HEK293 (cell line): Measurements from ENCODE around the gene LDB2.

Experiments used
- CTCF ChIA-PET: fragments of 350-600 bp; formaldehyde crosslinking; extraction: SDS; loops from one replicate; lab custom pipeline; 2021; ENCODE audit warnings: antibody characterized with exemption; lab: Yijun Ruan, JAX
- POLR2A ChIA-PET: fragments of 300-600 bp; formaldehyde crosslinking; extraction: SDS; loops from one replicate; lab custom pipeline; 2020; ENCODE audit warnings: antibody characterized with exemption, inconsistent platforms; lab: Yijun Ruan, JAX
- H3K27ac ChIP-seq: fragments of 200-500 bp; sonication (Bioruptor generic); 2 replicates; pipeline ENCODE4 v1.5.1; 2014; ENCODE audit warnings: low read depth, low read length, control low read depth, inconsistent platforms; ENCODE audit errors: extremely low read depth
- H3K36me3 ChIP-seq, 2 experiments: fragments of 200-500 bp in 1 of 2; sonication (Bioruptor generic) in 1 of 2; 1 replicate in 1 of 2; 2 replicates in 1 of 2; pipeline ENCODE4 v1.5.1; 2014 to 2017; ENCODE audit warnings: inconsistent platforms in 2 of 2, low read length in 2 of 2; ENCODE audit not compliant: control insufficient read depth in 2 of 2, insufficient read depth in 1 of 2
- H3K4me1 ChIP-seq: fragments of 200-500 bp; sonication (Bioruptor generic); 2 replicates; pipeline ENCODE4 v1.5.1; 2014; ENCODE audit warnings: mild to moderate bottlenecking, low read length, inconsistent platforms; ENCODE audit not compliant: control insufficient read depth, insufficient read depth
- H3K4me3 ChIP-seq: 2 replicates; pipeline ENCODE4 v1.5.1; 2011; ENCODE audit warnings: low read depth, mild to moderate bottlenecking, control low read depth, low read length, moderate library complexity
- H3K9me3 ChIP-seq: fragments of 200-500 bp; sonication (Bioruptor generic); 2 replicates; pipeline ENCODE4 v1.5.1; 2014; ENCODE audit warnings: low read depth, low read length, inconsistent platforms; ENCODE audit not compliant: control insufficient read depth, insufficient read depth
- GLIS2 ChIP-seq: fragments of 450-650 bp; formaldehyde crosslinking; IDR thresholded peaks from 2 replicates; pipeline ENCODE4 v1.5.1; 2016; ENCODE audit warnings: missing biosample characterization, missing genetic modification characterization
- KLF1 ChIP-seq: fragments of 450-650 bp; formaldehyde crosslinking; IDR thresholded peaks from 2 replicates; pipeline ENCODE4 v1.5.1; 2016; ENCODE audit warnings: missing biosample characterization, missing genetic modification characterization
- KLF17 ChIP-seq: fragments of 450-650 bp; formaldehyde crosslinking; IDR thresholded peaks from 2 replicates; pipeline ENCODE4 v1.5.1; 2016; ENCODE audit warnings: missing biosample characterization, missing genetic modification characterization
- MEIS1 ChIP-seq: sonication (generic); formaldehyde crosslinking; IDR thresholded peaks from 2 replicates; pipeline ENCODE4 v1.8.1; 2022; ENCODE audit warnings: missing genetic modification reagents, mild to moderate bottlenecking, borderline replicate concordance
- PATZ1 ChIP-seq: fragments of 450-650 bp; formaldehyde crosslinking; IDR thresholded peaks from 2 replicates; pipeline ENCODE4 v1.5.1; 2016; ENCODE audit warnings: missing biosample characterization, missing genetic modification characterization
- PRDM2 ChIP-seq: fragments of 450-650 bp; formaldehyde crosslinking; IDR thresholded peaks from 2 replicates; pipeline ENCODE4 v1.5.1; 2016; ENCODE audit warnings: missing biosample characterization, missing genetic modification characterization, borderline replicate concordance
- ZIC2 ChIP-seq: fragments of 450-650 bp; formaldehyde crosslinking; IDR thresholded peaks from 2 replicates; pipeline ENCODE4 v1.5.1; 2016; ENCODE audit warnings: missing biosample characterization, missing genetic modification characterization
- ZNF138 ChIP-seq: fragments of 450-650 bp; formaldehyde crosslinking; IDR thresholded peaks from 2 replicates; pipeline ENCODE4 v1.5.1; 2016; ENCODE audit warnings: missing biosample characterization, missing genetic modification characterization, borderline replicate concordance
- ZNF175 ChIP-seq: fragments of 450-650 bp; formaldehyde crosslinking; IDR thresholded peaks from 2 replicates; pipeline ENCODE4 v1.5.1; 2016; ENCODE audit warnings: missing biosample characterization, missing genetic modification characterization
- ZNF221 ChIP-seq: fragments of 450-650 bp; formaldehyde crosslinking; IDR thresholded peaks from 2 replicates; pipeline ENCODE4 v1.5.1; 2017; ENCODE audit warnings: missing biosample characterization, missing genetic modification characterization, borderline replicate concordance
- ZNF248 ChIP-seq: fragments of 450-650 bp; formaldehyde crosslinking; IDR thresholded peaks from 2 replicates; pipeline ENCODE4 v1.5.1; 2017; ENCODE audit warnings: missing biosample characterization, missing genetic modification characterization
- ZNF274 ChIP-seq, 2 experiments: fragments of 200-500 bp in 1 of 2; fragments of 450-650 bp in 1 of 2; sonication (Bioruptor generic) in 1 of 2; formaldehyde crosslinking in 1 of 2; IDR thresholded peaks; 2 replicates each; pipeline versions ENCODE4 v1.5.1 to v1.6.1; 2014 to 2016; ENCODE audit warnings: borderline replicate concordance in 1 of 2, inconsistent platforms in 1 of 2, low read length in 1 of 2, missing biosample characterization in 1 of 2, missing genetic modification characterization in 1 of 2
- ZNF280D ChIP-seq: fragments of 450-650 bp; formaldehyde crosslinking; IDR thresholded peaks from 2 replicates; pipeline ENCODE4 v1.5.1; 2016; ENCODE audit warnings: missing biosample characterization, missing genetic modification characterization
- ZNF391 ChIP-seq: fragments of 450-650 bp; formaldehyde crosslinking; IDR thresholded peaks from 2 replicates; pipeline ENCODE4 v1.5.1; 2016; ENCODE audit warnings: low read depth, missing biosample characterization, missing genetic modification characterization, borderline replicate concordance
- ZNF394 ChIP-seq: fragments of 450-650 bp; formaldehyde crosslinking; IDR thresholded peaks from 2 replicates; pipeline ENCODE4 v1.5.1; 2016; ENCODE audit warnings: missing biosample characterization, missing genetic modification characterization, mild to moderate bottlenecking, moderate library complexity, borderline replicate concordance
- ZNF560 ChIP-seq: fragments of 450-650 bp; formaldehyde crosslinking; IDR thresholded peaks from 2 replicates; pipeline ENCODE4 v1.5.1; 2017; ENCODE audit warnings: missing biosample characterization, missing genetic modification characterization, borderline replicate concordance
- ZNF785 ChIP-seq: fragments of 450-650 bp; formaldehyde crosslinking; IDR thresholded peaks from 2 replicates; pipeline ENCODE4 v1.5.1; 2016; ENCODE audit warnings: missing biosample characterization, missing genetic modification characterization
- ZNF830 ChIP-seq: fragments of 450-650 bp; IDR thresholded peaks from 2 replicates; pipeline ENCODE4 v1.5.0; 2018; ENCODE audit warnings: missing biosample characterization, missing genetic modification characterization, low read depth, mild to moderate bottlenecking, moderate library complexity

Gene LDB2

GRCh38 chr4:16865897-16866283, 32.6 kb downstream of the LDB2 start:
- TF ChIP-seq ZNF248 (tag by site-specific recombination), result no peak
- no peak for TF ChIP-seq ZNF560 (tag by site-specific recombination)
- no peak for TF ChIP-seq ZNF785
- TF ChIP-seq PRDM2 (tag by site-specific recombination), result no peak
- no peak for TF ChIP-seq KLF17 (tag by site-specific recombination)
- no peak for TF ChIP-seq ZNF391
- no peak for TF ChIP-seq ZNF175
- no peak for TF ChIP-seq MEIS1 (CRISPR knock-in tag)
- TF ChIP-seq ZNF830 (tag by site-specific recombination), result no peak
- no peak for TF ChIP-seq KLF1 (tag by site-specific recombination)
- no peak for TF ChIP-seq ZNF274 (IDR thresholded peaks at IDR 0.05; ENCODE audit: low read length)
- no peak for TF ChIP-seq ZNF274 (tag by site-specific recombination; IDR thresholded peaks at IDR 0.05; ENCODE audit: borderline replicate concordance)
- TF ChIP-seq ZIC2, result no peak
- TF ChIP-seq PATZ1 (tag by site-specific recombination), result no peak
- Histone ChIP-seq H3K4me3 (no peak overlapping the region), H3K4me1 (no peaks in the 10 kb centered on the region), H3K9me3 (no peaks in the 10 kb centered on the region), H3K27ac (no peak overlapping the region), H3K36me3 (no peaks in the 10 kb centered on the region)
- POLR2A ChIA-PET, result no interaction called here
- CTCF ChIA-PET, result no interaction called here

- POLR2A ChIA-PET, result no interaction called here
- Histone ChIP-seq H3K4me1 (no peaks in the 10 kb centered on the region), H3K27ac (no peak overlapping the region), H3K36me3 (no peaks in the 10 kb centered on the region), H3K9me3 (no peaks in the 10 kb centered on the region), H3K4me3 (no peak overlapping the region)
- CTCF ChIA-PET, result no interaction called here
- TF ChIP-seq ZNF280D (tag by site-specific recombination) (no peak), GLIS2 (tag by site-specific recombination) (no peak), ZNF391 (no peak), ZNF138 (tag by site-specific recombination) (no peak), ZNF221 (tag by site-specific recombination) (no peak), ZNF394 (tag by site-specific recombination) (no peak)
These were observed 33.1 kb downstream of the LDB2 start for GRCh38 chr4:16865209-16865896.
